ENCODE measurements around the gene HSD3B1. TPM values are rescaled to one million over a fixed set of nuclear protein-coding genes. Genes with fewer than 3 reads are reported as not detected.

Gene HSD3B1
- total RNA-seq, 1 donor from 2014 or later = not detected

GRCh38 chr1:119537966-119538365, 31.0 kb downstream of the HSD3B1 start:
- H3K27me3 ChIP-seq = no peaks in the 10 kb centered on the region
- H3K4me1 ChIP-seq = no peaks in the 10 kb centered on the region
- H3K27ac ChIP-seq = no peak overlapping the region
- no peak for DNase-seq (ENCODE audit: low spot score in 2 of 2)
- TF ChIP-seq CTCF (IDR thresholded peaks at IDR 0.05) = no peak
- no peak overlapping the region for H3K4me3 ChIP-seq
- H3K36me3 ChIP-seq = no peaks in the 10 kb centered on the region
- H3K9me3 ChIP-seq = no peaks in the 10 kb centered on the region
- intact Hi-C loops (cut with DNase I) = no loop called here

GRCh38 chr1:119539636-119540035, 32.6 kb downstream of the HSD3B1 start:
- no peaks in the 10 kb centered on the region for H3K27me3 ChIP-seq
- no peak for DNase-seq (ENCODE audit: low spot score in 2 of 2)
- no peak for TF ChIP-seq CTCF (IDR thresholded peaks at IDR 0.05)
- no peak overlapping the region for H3K27ac ChIP-seq
- no peak overlapping the region for H3K4me3 ChIP-seq
- no peaks in the 10 kb centered on the region for H3K4me1 ChIP-seq
- H3K36me3 ChIP-seq = no peaks in the 10 kb centered on the region
- intact Hi-C loops (cut with DNase I) = no loop called here
- no peaks in the 10 kb centered on the region for H3K9me3 ChIP-seq

- no peak overlapping the region for H3K4me3 ChIP-seq
- intact Hi-C loops (cut with DNase I) = no loop called here
- H3K27me3 ChIP-seq = no peaks in the 10 kb centered on the region
- no peaks in the 10 kb centered on the region for H3K36me3 ChIP-seq
- no peak overlapping the region for H3K27ac ChIP-seq
- H3K4me1 ChIP-seq = no peaks in the 10 kb centered on the region
- no peak for TF ChIP-seq CTCF (IDR thresholded peaks at IDR 0.05)
- no peaks in the 10 kb centered on the region for H3K9me3 ChIP-seq
- DNase-seq (ENCODE audit: low spot score in 2 of 2) = no peak
Observed at GRCh38 chr1:119541389-119541788, 34.4 kb downstream of the HSD3B1 start.

GRCh38 chr1:119542492-119542946, 35.5 kb downstream of the HSD3B1 start:
- Histone ChIP-seq H3K27me3 (no peaks in the 10 kb centered on the region), H3K9me3 (no peaks in the 10 kb centered on the region), H3K4me3 (no peak overlapping the region), H3K27ac (no peak overlapping the region), H3K36me3 (no peaks in the 10 kb centered on the region), H3K4me1 (no peaks in the 10 kb centered on the region)
- intact Hi-C loops (cut with DNase I) = no loop called here
- no peak for DNase-seq (ENCODE audit: low spot score in 2 of 2)
- no peak for TF ChIP-seq CTCF (IDR thresholded peaks at IDR 0.05)

- TF ChIP-seq CTCF (IDR thresholded peaks at IDR 0.05) = no peak
- no peaks in the 10 kb centered on the region for H3K9me3 ChIP-seq
- intact Hi-C loops (cut with DNase I) = no loop called here
Observed at GRCh38 chr1:119544165-119544762, 37.3 kb downstream of the HSD3B1 start.

GRCh38 chr1:119546641-119547040, 39.6 kb downstream of the HSD3B1 start:
- no peaks in the 10 kb centered on the region for H3K9me3 ChIP-seq
- H3K4me3 ChIP-seq = no peak overlapping the region
- intact Hi-C loops (cut with DNase I) = no loop called here
- H3K4me1 ChIP-seq = no peaks in the 10 kb centered on the region
- H3K27ac ChIP-seq = no peak overlapping the region
- H3K36me3 ChIP-seq = no peaks in the 10 kb centered on the region
- no peaks in the 10 kb centered on the region for H3K27me3 ChIP-seq
- no peak for TF ChIP-seq CTCF (IDR thresholded peaks at IDR 0.05)
- DNase-seq (ENCODE audit: low spot score in 2 of 2) = no peak

More at GRCh38 chr1:119544165-119544762, 37.3 kb downstream of the HSD3B1 start:
- Histone ChIP-seq H3K27me3 (no peaks in the 10 kb centered on the region), H3K4me1 (no peaks in the 10 kb centered on the region), H3K36me3 (no peaks in the 10 kb centered on the region), H3K4me3 (no peak overlapping the region), H3K27ac (no peak overlapping the region)
- no peak for DNase-seq (ENCODE audit: low spot score in 2 of 2)
